Ishikawa (cell line): ENCODE data around the gene PRKD2.

Source experiments
- CEBPB ChIP-seq: IDR thresholded peaks from 2 replicates; pipeline ENCODE4 v1.6.1; 2012
- CREB1 ChIP-seq: IDR thresholded peaks from 2 replicates; pipeline ENCODE4 v1.6.1; 2012; ENCODE audit warnings: low read depth
- EGR1 ChIP-seq: IDR thresholded peaks from 2 replicates; pipeline ENCODE4 v1.6.1; 2012
- EP300 ChIP-seq: IDR thresholded peaks from 2 replicates; pipeline ENCODE4 v1.6.1; 2012; ENCODE audit warnings: borderline replicate concordance
- FOXM1 ChIP-seq: IDR thresholded peaks from 2 replicates; pipeline ENCODE4 v1.6.1; 2012; ENCODE audit warnings: low read depth, borderline replicate concordance
- MAX ChIP-seq: IDR thresholded peaks from 2 replicates; pipeline ENCODE4 v1.6.1; 2012
- NFIC ChIP-seq: IDR thresholded peaks from 2 replicates; pipeline ENCODE4 v1.6.1; 2012
- RAD21 ChIP-seq: IDR thresholded peaks from 2 replicates; pipeline ENCODE4 v1.6.1; 2012; ENCODE audit warnings: low read depth
- REST ChIP-seq: IDR thresholded peaks from 2 replicates; pipeline ENCODE4 v1.6.1; 2012; ENCODE audit warnings: low read depth, mild to moderate bottlenecking
- TAF1 ChIP-seq: IDR thresholded peaks from 2 replicates; pipeline ENCODE4 v1.6.1; 2012; ENCODE audit warnings: low read depth, mild to moderate bottlenecking
- TCF12 ChIP-seq: IDR thresholded peaks from 2 replicates; pipeline ENCODE4 v1.6.1; 2012; ENCODE audit warnings: low read depth
- TEAD4 ChIP-seq: IDR thresholded peaks from 2 replicates; pipeline ENCODE4 v1.6.1; 2012
- USF1 ChIP-seq: IDR thresholded peaks from 2 replicates; pipeline ENCODE4 v1.6.1; 2012
- YY1 ChIP-seq: IDR thresholded peaks from 2 replicates; pipeline ENCODE4 v1.6.1; 2012; ENCODE audit warnings: low read depth
- ZBTB7A ChIP-seq: IDR thresholded peaks from 2 replicates; pipeline ENCODE4 v1.6.1; 2012; ENCODE audit warnings: low read depth

Gene PRKD2

GRCh38 chr19:46761418-46761831 lies 44.5 kb upstream of the PRKD2 start:
- TF ChIP-seq CREB1 = no peak
- no peak for TF ChIP-seq EP300
- no peak for TF ChIP-seq MAX
- no peak for TF ChIP-seq REST
- TF ChIP-seq TCF12 = no peak
- no peak for TF ChIP-seq EGR1
- no peak for TF ChIP-seq YY1
- TF ChIP-seq USF1 = no peak

GRCh38 chr19:46760363-46760762 lies 43.4 kb upstream of the PRKD2 start:
- TF ChIP-seq MAX (no peak), EGR1 (no peak), TEAD4 (no peak), EP300 (no peak), RAD21 (no peak), YY1 (no peak), TCF12 (no peak)

- TF ChIP-seq YY1 = no peak
- TF ChIP-seq NFIC = no peak
- TF ChIP-seq EP300 = no peak
- TF ChIP-seq TEAD4 = no peak
- no peak for TF ChIP-seq TCF12
- TF ChIP-seq USF1 = no peak
- TF ChIP-seq CEBPB = no peak
- no peak for TF ChIP-seq CREB1
- TF ChIP-seq MAX = no peak
- TF ChIP-seq ZBTB7A = no peak
- no peak for TF ChIP-seq EGR1
- TF ChIP-seq FOXM1 = no peak
- no peak for TF ChIP-seq REST
- TF ChIP-seq RAD21 = no peak
- TF ChIP-seq TAF1 = no peak
Observed at GRCh38 chr19:46759817-46760333, 43.0 kb upstream of the PRKD2 start.

- TF ChIP-seq CEBPB = no peak
- no peak for TF ChIP-seq EGR1
- TF ChIP-seq NFIC = no peak
- no peak for TF ChIP-seq FOXM1
- TF ChIP-seq USF1 = no peak
- no peak for TF ChIP-seq TCF12
- no peak for TF ChIP-seq CREB1
- no peak for TF ChIP-seq ZBTB7A
- no peak for TF ChIP-seq EP300
- TF ChIP-seq YY1 = no peak
- TF ChIP-seq RAD21 = no peak
Observed at GRCh38 chr19:46759206-46759605, 42.3 kb upstream of the PRKD2 start.

- TF ChIP-seq ZBTB7A (no peak), CEBPB (no peak), USF1 (no peak), NFIC (no peak), REST (no peak), FOXM1 (no peak), EP300 (no peak), EGR1 (no peak), RAD21 (no peak), CREB1 (no peak), TAF1 (no peak), TCF12 (no peak), YY1 (no peak), MAX (no peak), TEAD4 (no peak)
Observed at GRCh38 chr19:46756544-46756888, 39.6 kb upstream of the PRKD2 start.
